SU-DHL-6 (cell line): Measurements from ENCODE around the gene MRPL1.
A peak's percentile ranks its signal among the peaks of the same experiment; 100 is the strongest.

ENCODE experiments used
- H2AFZ ChIP-seq: fragments of 200-600 bp; sonication (generic); 2 replicates; pipeline ENCODE4 v1.6.1; 2014; ENCODE audit warnings: low read depth, mild to moderate bottlenecking, moderate library complexity, mixed read lengths, antibody characterized with exemption, low read length; ENCODE audit not compliant: severe bottlenecking
- H3F3A ChIP-seq: fragments of 200-600 bp; shearing (Covaris generic); 2 replicates; pipeline ENCODE4 v1.6.0; 2016; ENCODE audit warnings: antibody characterized with exemption, mild to moderate bottlenecking; ENCODE audit not compliant: insufficient read depth
- H3K27ac ChIP-seq: fragments of 200-600 bp; sonication (generic); 2 replicates; pipeline ENCODE4 v1.5.1; 2016; ENCODE audit warnings: low read depth, mild to moderate bottlenecking, low read length, moderate library complexity, mixed read lengths
- H3K27me3 ChIP-seq: fragments of 200-600 bp; sonication (generic), shearing (Covaris generic); 2 replicates; pipeline ENCODE4 v1.6.0; 2014; ENCODE audit warnings: mild to moderate bottlenecking, low read length
- H3K36me3 ChIP-seq: fragments of 200-600 bp; sonication (generic); 2 replicates; pipeline ENCODE4 v1.6.1; 2014; ENCODE audit warnings: mild to moderate bottlenecking, low read length, mixed read lengths
- H3K4me2 ChIP-seq: fragments of 300-600, 200-600 bp; shearing (Covaris generic), sonication (generic); 2 replicates; pipeline ENCODE4 v1.6.0; 2014; ENCODE audit warnings: low read length, low read depth, mild to moderate bottlenecking; ENCODE audit not compliant: poor library complexity, severe bottlenecking
- H3K4me3 ChIP-seq: fragments of 200-600 bp; sonication (generic); 2 replicates; pipeline ENCODE4 v1.5.1; 2014; ENCODE audit warnings: antibody characterized with exemption, low read length, mild to moderate bottlenecking, mixed read lengths; ENCODE audit not compliant: insufficient read depth, poor library complexity, severe bottlenecking
- H3K79me2 ChIP-seq: fragments of 200-600 bp; sonication (generic); 2 replicates; pipeline ENCODE4 v1.6.1; 2014; ENCODE audit warnings: mild to moderate bottlenecking, low read length, moderate library complexity; ENCODE audit not compliant: insufficient read depth
- H3K9ac ChIP-seq: fragments of 200-600 bp; sonication (generic); 2 replicates; pipeline ENCODE4 v1.7.0; 2014; ENCODE audit warnings: mild to moderate bottlenecking, low read length
- H3K9me2 ChIP-seq: fragments of 200-600 bp; sonication (generic); replicated peaks from 2 replicates; pipeline ENCODE4 v1.6.1; 2014; ENCODE audit warnings: low read length; ENCODE audit not compliant: insufficient read depth
- H3K9me3 ChIP-seq: fragments of 200-600 bp; sonication (generic); 2 replicates; pipeline ENCODE4 v1.6.1; 2014; ENCODE audit warnings: low read length, mixed read lengths; ENCODE audit not compliant: insufficient read depth
- H4K20me1 ChIP-seq: fragments of 200-600 bp; sonication (generic); 2 replicates; pipeline ENCODE4 v1.6.1; 2014; ENCODE audit warnings: low read depth, mild to moderate bottlenecking, antibody characterized with exemption, low read length, moderate library complexity, mixed read lengths
- EZH2phosphoT487 ChIP-seq: fragments of 200-600 bp; sonication (generic), shearing (Covaris generic); conservative IDR thresholded peaks from 2 replicates; pipeline ENCODE4 v1.6.1; 2018; ENCODE audit warnings: mild to moderate bottlenecking, antibody characterized with exemption, low read length, moderate library complexity, mixed read lengths
- TF ChIP-seq, protein P1 (sequence below): fragments of 200-600 bp; sonication (generic); IDR thresholded peaks from one replicate; pipeline ENCODE4 v1.5.1; 2017; ENCODE audit warnings: antibody characterized with exemption, mild to moderate bottlenecking, low read length, moderate library complexity; ENCODE audit not compliant: insufficient read depth, poor library complexity, severe bottlenecking

MRPL1 gene

GRCh38 chr4:77819404-77819842, 43.2 kb upstream of the MRPL1 start:
- peak overlapping the region; percentile 82 for H3K4me3 ChIP-seq
- H3K27ac ChIP-seq: peak overlapping the region; percentile 89
- H2AFZ ChIP-seq: peak overlapping the region; percentile 86
- no peak for TF ChIP-seq EZH2phosphoT487
- TF ChIP-seq, protein P1, sequence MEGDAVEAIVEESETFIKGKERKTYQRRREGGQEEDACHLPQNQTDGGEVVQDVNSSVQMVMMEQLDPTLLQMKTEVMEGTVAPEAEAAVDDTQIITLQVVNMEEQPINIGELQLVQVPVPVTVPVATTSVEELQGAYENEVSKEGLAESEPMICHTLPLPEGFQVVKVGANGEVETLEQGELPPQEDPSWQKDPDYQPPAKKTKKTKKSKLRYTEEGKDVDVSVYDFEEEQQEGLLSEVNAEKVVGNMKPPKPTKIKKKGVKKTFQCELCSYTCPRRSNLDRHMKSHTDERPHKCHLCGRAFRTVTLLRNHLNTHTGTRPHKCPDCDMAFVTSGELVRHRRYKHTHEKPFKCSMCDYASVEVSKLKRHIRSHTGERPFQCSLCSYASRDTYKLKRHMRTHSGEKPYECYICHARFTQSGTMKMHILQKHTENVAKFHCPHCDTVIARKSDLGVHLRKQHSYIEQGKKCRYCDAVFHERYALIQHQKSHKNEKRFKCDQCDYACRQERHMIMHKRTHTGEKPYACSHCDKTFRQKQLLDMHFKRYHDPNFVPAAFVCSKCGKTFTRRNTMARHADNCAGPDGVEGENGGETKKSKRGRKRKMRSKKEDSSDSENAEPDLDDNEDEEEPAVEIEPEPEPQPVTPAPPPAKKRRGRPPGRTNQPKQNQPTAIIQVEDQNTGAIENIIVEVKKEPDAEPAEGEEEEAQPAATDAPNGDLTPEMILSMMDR: no peak
- H3F3A ChIP-seq: peaks cover 11% of the 10 kb centered on the region
- H3K27me3 ChIP-seq: no peaks in the 10 kb centered on the region
- H3K79me2 ChIP-seq: peaks cover 21% of the 10 kb centered on the region; the same call in 1 of the 2 replicates
- no peaks in the 10 kb centered on the region for H3K9me2 ChIP-seq
- no peaks in the 10 kb centered on the region for H4K20me1 ChIP-seq
- H3K9ac ChIP-seq: peak overlapping the region; percentile 84
- no peaks in the 10 kb centered on the region for H3K9me3 ChIP-seq
- no peaks in the 10 kb centered on the region for H3K36me3 ChIP-seq
- H3K4me2 ChIP-seq: peak overlapping the region; percentile 88

- H2AFZ ChIP-seq: peak overlapping the region; percentile 90
- peak overlapping the region; percentile 89 for H3K27ac ChIP-seq
- H3K9me2 ChIP-seq: no peaks in the 10 kb centered on the region
- no peaks in the 10 kb centered on the region for H3K9me3 ChIP-seq
- peak overlapping the region; percentile 88 for H3K4me2 ChIP-seq
- H3K4me3 ChIP-seq: peak overlapping the region; percentile 82
- no peaks in the 10 kb centered on the region for H4K20me1 ChIP-seq
- no peaks in the 10 kb centered on the region for H3K36me3 ChIP-seq
- TF ChIP-seq EZH2phosphoT487: no peak
- TF ChIP-seq, protein P1: no peak
- peaks cover 11% of the 10 kb centered on the region for H3F3A ChIP-seq
- H3K79me2 ChIP-seq: peaks cover 21% of the 10 kb centered on the region; the same call in 1 of the 2 replicates
- no peaks in the 10 kb centered on the region for H3K27me3 ChIP-seq
- H3K9ac ChIP-seq: peak overlapping the region; percentile 84
These were observed 42.6 kb upstream of the MRPL1 start for GRCh38 chr4:77819843-77820648.

- H3K27me3 ChIP-seq: no peaks in the 10 kb centered on the region
- peak overlapping the region; percentile 90 for H2AFZ ChIP-seq
- peak overlapping the region; percentile 82 for H3K4me3 ChIP-seq
These were observed 41.7 kb upstream of the MRPL1 start for GRCh38 chr4:77820649-77821561.

More at GRCh38 chr4:77820649-77821561, 41.7 kb upstream of the MRPL1 start:
- Histone ChIP-seq H3F3A (peaks cover 11% of the 10 kb centered on the region), H3K9me3 (no peaks in the 10 kb centered on the region), H4K20me1 (no peaks in the 10 kb centered on the region), H3K27ac (peak overlapping the region; percentile 89), H3K4me2 (peak overlapping the region; percentile 88), H3K79me2 (peaks cover 12% of the 10 kb centered on the region; the same call in 1 of the 2 replicates), H3K9me2 (no peaks in the 10 kb centered on the region), H3K9ac (peak overlapping the region; percentile 84), H3K36me3 (no peaks in the 10 kb centered on the region)
- TF ChIP-seq EZH2phosphoT487: no peak
- TF ChIP-seq, protein P1: no peak
